NCI-H1694 treated with DMSO at 0.1 percent for 48 hours (cell line): ENCODE results near the gene OPCML.
A peak's percentile ranks its signal among the peaks of the same experiment; 100 is the strongest.

Source experiments
- DNase-seq: peaks from one replicate; lab custom pipeline; 2025; lab: John Stamatoyannopoulos, UW

OPCML gene

GRCh38 chr11:132846075-132846474, 686.2 kb downstream of the OPCML start:
- no peak for DNase-seq

DNA sequence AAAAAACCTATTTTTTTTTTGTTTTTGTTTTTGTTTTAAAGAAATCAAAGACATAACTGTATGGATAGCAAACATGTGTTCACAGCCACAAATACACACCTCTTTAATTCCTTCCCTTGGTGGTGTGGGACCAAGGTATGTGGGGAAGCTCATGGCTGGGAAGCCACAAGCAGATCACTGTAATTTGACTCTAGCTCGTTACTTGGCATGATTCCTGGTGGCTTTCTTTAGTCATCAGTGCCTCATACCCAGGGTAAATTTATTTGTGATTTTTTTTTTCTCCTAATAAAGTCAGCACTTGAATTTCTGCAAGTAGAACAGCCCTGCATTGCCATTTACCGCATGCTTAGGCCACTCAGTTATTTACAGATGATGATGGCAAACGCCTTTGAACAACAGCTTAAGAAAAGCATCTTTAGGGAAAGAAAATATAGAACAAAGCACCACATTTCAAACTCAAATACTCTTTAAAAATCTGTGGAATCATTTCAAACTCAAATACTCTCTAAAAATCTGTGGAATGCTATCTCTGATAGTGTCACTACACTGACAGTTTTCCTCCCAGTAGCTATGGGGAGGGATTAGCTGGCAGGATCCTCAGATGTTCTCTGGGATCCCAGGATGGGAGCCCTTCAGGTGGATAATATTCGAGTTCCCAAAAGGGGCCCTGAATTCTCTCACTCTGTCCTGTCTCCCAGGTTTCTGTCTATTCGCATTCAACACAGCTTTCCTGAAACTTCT, 687.2 kb downstream of the OPCML start:
- DNase-seq, result peak; percentile 35

DNA sequence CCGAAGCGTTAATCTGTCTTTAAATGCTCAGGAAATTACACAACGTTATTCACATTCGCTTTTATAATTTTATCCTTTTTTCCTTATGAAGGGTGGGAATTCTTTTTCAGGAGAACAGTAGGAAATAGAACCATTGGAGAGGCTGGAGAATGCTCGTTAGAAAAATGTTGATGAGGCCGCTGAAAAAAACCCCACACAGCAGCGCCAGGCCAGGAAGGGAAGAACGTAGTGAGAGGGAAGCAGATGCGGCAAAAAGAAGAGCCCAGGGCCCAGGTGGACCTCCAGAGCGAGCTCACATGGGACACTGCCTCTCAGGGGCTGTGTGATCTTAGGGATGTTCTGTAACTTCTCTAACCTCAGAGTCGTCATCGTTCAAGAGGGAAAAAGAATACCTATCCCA, 691.6 kb downstream of the OPCML start:
- no peak for DNase-seq

GRCh38 chr11:132840191-132840590, 692.1 kb downstream of the OPCML start:
- no peak for DNase-seq

DNA sequence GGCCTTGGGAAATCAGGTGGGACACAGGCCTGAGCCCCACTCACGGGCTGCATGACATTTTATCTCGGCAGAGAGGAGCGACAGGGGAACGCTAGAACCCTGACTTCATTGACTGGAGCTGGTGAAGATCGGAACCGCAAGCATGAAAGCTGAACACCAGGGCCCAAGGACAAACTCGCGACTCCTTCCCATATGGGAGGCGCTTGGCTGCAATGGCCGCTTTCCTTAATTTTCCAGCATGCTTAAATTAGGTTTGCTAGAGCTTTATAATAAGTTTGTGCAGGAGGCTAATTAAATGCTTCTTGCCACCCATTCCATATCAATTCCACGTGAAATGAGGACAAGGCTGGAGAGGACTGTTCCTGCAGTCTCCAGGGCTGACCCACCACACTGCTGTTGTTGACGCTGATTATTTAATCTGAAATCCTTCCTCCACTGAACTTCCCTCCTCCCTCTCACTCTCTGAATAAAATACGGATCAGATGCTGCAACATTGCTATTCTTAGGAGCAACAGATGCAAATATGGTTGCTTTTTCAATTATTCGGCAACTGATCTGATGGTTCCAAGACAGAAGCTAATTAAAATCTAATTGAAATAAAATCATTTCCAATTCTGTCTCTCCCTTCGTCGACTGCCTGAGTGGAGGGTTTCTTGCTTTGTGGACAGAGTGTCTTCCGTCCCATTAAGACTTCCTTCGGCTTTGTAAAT, 692.9 kb downstream of the OPCML start:
- no peak for DNase-seq

GRCh38 chr11:132838627-132839026, 693.7 kb downstream of the OPCML start:
- DNase-seq, result no peak

GRCh38 chr11:132831272-132831671, 701.0 kb downstream of the OPCML start:
- DNase-seq, result no peak

- no peak for DNase-seq
Measured at GRCh38 chr11:132824642-132825041, 707.7 kb downstream of the OPCML start.

DNA sequence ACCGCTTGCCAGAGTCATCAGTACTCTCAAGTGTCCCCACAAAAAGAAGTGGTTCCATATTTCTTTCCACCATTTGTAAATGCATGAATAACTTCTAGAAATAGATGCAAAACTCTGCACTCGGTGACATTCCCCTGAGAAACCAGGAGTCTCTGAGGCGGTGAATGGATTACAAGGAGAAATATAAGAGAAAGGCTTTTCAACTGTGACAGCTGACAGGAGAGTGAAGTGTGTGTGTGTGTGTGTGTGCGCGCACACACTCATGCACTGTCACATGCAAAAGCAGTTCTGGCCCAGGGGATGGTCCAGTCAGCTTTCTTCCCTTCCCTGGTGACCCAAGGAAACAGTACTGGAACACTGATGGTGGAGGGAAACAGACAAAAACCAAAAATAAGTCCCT, 710.0 kb downstream of the OPCML start:
- DNase-seq, result no peak

DNA sequence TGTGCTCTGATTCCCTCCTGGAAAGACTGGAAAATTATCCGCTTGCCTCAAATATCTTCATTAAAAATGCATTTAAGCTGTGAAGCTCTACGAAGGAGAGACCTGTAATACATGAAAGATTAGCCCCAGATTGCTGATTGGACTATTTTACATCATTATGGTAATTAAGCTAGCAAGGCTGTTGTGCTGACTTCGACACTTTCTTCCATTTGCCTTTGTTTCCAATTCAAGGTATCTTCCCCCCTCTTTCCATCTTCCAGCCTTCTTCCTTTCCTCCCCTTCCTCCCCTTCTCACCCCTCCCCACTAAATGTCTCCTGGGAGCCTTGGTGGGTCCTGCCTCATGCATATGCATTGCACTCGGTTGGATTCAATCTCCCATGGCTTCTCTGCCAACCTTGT, 710.8 kb downstream of the OPCML start:
- no peak for DNase-seq

DNA sequence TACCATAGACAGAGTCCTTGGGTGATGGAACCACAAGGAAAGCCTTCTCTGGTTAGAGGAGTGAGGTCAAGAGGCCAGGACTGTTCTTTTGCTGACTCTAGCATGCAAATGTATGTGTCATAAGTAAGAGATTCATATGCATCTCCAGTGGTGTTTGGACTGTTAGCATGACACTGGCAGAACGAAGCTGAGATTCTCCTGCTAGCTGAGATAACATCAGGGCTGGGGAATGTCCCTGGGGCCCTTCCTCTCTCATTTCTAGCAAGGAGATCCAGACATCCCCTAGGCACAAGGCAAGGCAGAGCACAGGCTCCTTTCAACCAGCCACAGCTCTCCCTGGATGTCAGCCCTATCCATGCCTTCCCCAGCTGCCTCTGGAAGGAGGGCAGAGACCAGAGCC, 711.3 kb downstream of the OPCML start:
- no peak for DNase-seq

GRCh38 chr11:132818951-132819350, 713.4 kb downstream of the OPCML start:
- DNase-seq, result no peak

- no peak for DNase-seq
Measured at GRCh38 chr11:132817387-132817786, 714.9 kb downstream of the OPCML start.

GRCh38 chr11:132814410-132814809, 717.9 kb downstream of the OPCML start:
- DNase-seq, result no peak

DNA sequence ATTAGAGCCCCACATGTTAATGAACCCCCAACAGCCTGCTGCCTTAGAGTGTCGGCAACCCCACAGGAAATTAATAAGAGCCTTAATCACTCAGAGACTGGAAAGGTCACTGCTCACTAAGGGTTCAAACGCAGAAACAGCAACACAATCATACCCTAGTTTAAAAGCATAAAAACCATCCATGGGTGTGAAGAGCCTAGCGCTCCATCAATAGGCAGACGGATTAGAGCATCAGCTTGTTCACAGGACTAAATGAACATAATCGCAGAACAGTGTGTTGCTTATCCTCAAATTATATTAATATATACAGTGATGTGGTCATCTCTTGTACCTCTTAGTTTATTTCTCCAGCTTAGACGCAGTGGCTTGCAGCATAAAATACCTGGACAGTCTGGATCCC, 720.7 kb downstream of the OPCML start:
- DNase-seq, result no peak

GRCh38 chr11:132809070-132809469, 723.2 kb downstream of the OPCML start:
- no peak for DNase-seq

DNA sequence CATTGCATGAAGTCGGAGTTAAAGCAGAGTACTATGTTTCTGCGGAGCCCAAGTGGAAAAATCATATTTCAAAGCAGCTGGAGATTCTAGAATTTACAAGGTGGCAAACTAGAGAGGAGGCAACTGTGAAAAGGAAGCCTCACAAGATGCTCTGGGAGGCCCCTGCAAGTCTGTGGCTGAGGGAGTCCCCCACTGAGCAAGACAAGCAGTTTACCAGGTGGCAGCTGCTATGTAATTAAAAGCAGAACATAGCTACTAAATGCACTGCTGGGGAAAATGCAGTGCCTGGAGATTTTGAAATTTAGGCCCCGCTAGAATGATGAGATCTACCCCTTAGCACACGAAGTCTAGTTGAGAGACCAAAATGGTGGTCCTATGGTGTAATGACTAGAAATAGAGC, 728.0 kb downstream of the OPCML start:
- no peak for DNase-seq

DNA sequence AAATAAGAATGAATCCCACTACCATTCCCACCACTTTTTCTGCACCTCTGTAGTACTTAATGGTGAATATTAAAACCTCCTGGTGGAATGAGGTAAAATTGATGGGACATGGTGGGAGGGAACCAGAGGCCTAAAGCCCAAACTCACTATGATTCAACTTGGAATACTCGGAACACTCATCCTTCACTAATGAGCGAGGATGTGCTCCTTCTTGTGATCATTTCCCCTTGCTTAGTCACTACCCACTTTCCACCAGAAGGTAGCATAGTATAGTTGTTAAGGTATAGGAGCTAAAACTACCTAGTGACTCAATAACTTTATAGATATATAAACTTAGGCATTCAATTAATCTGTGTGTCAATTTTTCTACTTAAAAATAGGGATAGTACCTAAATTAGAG, 728.9 kb downstream of the OPCML start:
- DNase-seq, result no peak

GRCh38 chr11:132802947-132803346, 729.4 kb downstream of the OPCML start:
- DNase-seq, result no peak

DNA sequence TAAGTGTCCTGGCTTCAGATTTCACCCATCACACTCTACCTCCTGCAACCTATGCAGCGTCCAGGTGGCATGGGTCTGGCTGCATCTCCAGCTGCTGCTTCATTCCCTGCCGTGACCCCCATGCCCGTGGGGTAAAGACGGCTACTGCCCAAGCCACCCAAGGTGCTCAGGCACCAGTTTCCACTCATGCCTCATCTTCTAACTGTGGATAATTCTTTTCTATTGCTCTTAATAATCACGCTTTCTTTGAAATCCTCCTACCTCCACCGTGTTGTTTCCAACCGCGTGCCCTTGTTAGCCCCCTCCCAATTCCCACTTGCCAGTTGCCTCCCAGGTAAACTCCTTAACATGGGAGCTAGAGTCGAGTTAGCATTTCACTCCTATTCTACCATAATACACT, 738.5 kb downstream of the OPCML start:
- no peak for DNase-seq

GRCh38 chr11:132792341-132793140, 739.8 kb downstream of the OPCML start:
- no peak for DNase-seq

GRCh38 chr11:132790971-132791370, 741.3 kb downstream of the OPCML start:
- DNase-seq, result no peak

DNA sequence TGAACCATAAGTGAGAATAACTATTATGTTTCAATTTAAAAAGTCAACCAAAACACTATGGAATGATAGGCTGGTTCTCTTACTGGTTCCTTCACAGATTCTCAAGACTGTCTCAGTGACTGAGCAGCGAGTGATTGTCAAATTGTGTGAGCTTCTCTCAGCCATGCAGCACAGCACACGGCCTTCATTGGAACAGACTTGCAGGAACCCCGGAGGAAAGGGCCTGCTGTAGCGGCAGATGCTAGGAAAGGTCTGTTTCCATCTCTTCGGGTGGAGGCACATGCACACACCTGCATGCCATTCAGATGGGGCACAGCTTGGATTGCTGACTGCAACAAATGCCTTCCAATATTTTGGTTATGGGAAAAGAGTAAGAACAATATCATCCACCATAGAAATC, 741.8 kb downstream of the OPCML start:
- no peak for DNase-seq
